SK-N-SH (cell line): Measurements from ENCODE around the gene ZSCAN21. TPM values are rescaled to one million over a fixed set of nuclear protein-coding genes. Genes with fewer than 3 reads are reported as not detected.

Experiments used
- CTCF ChIA-PET: fragments of 300-600, 350-600 bp; formaldehyde crosslinking; extraction: SDS; loops from one replicate; lab custom pipeline; 2021; lab: Yijun Ruan, JAX
- POLR2A ChIA-PET: fragments of 350-600 bp; sonication (Branson Sonifier 250); formaldehyde crosslinking; extraction: SDS; loops from one replicate; lab custom pipeline; 2020; ENCODE audit warnings: antibody characterized with exemption, inconsistent platforms; lab: Yijun Ruan, JAX
- DNase-seq: peaks from one replicate; pipeline ENCODE4 v3.0.0; 2012
- H2AFZ ChIP-seq: fragments of 200-600 bp; sonication (generic); 2 replicates; pipeline ENCODE4 v1.8.1; 2016; ENCODE audit warnings: antibody characterized with exemption, mild to moderate bottlenecking, low read depth
- H3F3A ChIP-seq: fragments of 200-600 bp; sonication (generic); replicated peaks from 2 replicates; pipeline ENCODE3; 2016; ENCODE audit warnings: antibody characterized with exemption, mild to moderate bottlenecking; ENCODE audit not compliant: insufficient read depth
- H3K27ac ChIP-seq, 2 experiments: fragments of 200-500 bp in 1 of 2; fragments of 200-600 bp in 1 of 2; sonication (Bioruptor generic) in 1 of 2; sonication (generic), shearing (Covaris generic) in 1 of 2; 2 replicates each; pipeline versions ENCODE4 v1.5.1 to v1.6.1; 2014 to 2016; ENCODE audit warnings: low read depth in 2 of 2, inconsistent platforms in 1 of 2, low read length in 1 of 2, mild to moderate bottlenecking in 1 of 2, mixed read lengths in 1 of 2
- H3K27me3 ChIP-seq: fragments of 200-600 bp; sonication (generic), shearing (Covaris generic); 2 replicates; pipeline ENCODE4 v1.6.1; 2016; ENCODE audit warnings: mixed run types; ENCODE audit not compliant: insufficient read depth
- H3K36me3 ChIP-seq, 2 experiments: fragments of 200-500 bp in 1 of 2; fragments of 200-600 bp in 1 of 2; sonication (Bioruptor generic) in 1 of 2; sonication (generic) in 1 of 2; replicated peaks in 1 of 2; 2 replicates each; pipeline versions ENCODE3 to v1.5.1; 2014 to 2016; ENCODE audit warnings: low read length in 1 of 2, mild to moderate bottlenecking in 1 of 2; ENCODE audit not compliant: insufficient read depth in 2 of 2, control insufficient read depth in 1 of 2
- H3K4me1 ChIP-seq, 2 experiments: fragments of 200-500 bp in 1 of 2; fragments of 200-600 bp in 1 of 2; sonication (Bioruptor generic) in 1 of 2; sonication (generic), shearing (Covaris generic) in 1 of 2; 2 replicates each; pipeline versions ENCODE4 v1.5.1 to v1.6.1; 2014 to 2016; ENCODE audit warnings: low read depth in 1 of 2, low read length in 1 of 2, mixed run types in 1 of 2; ENCODE audit not compliant: insufficient read depth in 2 of 2, control insufficient read depth in 1 of 2
- H3K4me2 ChIP-seq: fragments of 200-600 bp; sonication (generic), shearing (Covaris generic); 2 replicates; pipeline ENCODE4 v1.6.1; 2017; ENCODE audit warnings: mixed run types
- H3K4me3 ChIP-seq, 2 experiments: fragments of 200-500 bp in 1 of 2; fragments of 200-600 bp in 1 of 2; sonication (Bioruptor generic) in 1 of 2; sonication (generic), shearing (Covaris generic) in 1 of 2; 2 replicates each; pipeline versions ENCODE4 v1.5.1 to v1.8.1; 2014 to 2016; ENCODE audit warnings: low read depth in 2 of 2, inconsistent platforms in 1 of 2, low read length in 1 of 2, mild to moderate bottlenecking in 1 of 2, mixed read lengths in 1 of 2, moderate library complexity in 1 of 2
- H3K79me2 ChIP-seq: fragments of 200-600 bp; sonication (generic); 2 replicates; pipeline ENCODE4 v1.8.1; 2017; ENCODE audit warnings: mild to moderate bottlenecking; ENCODE audit not compliant: insufficient read depth
- H3K9ac ChIP-seq: fragments of 200-600 bp; sonication (generic); 2 replicates; pipeline ENCODE4 v1.6.1; 2017; ENCODE audit warnings: mixed run types
- H3K9me2 ChIP-seq: fragments of 200-600 bp; sonication (generic); 2 replicates; pipeline ENCODE4 v1.6.1; 2017; ENCODE audit warnings: mixed run types
- H3K9me3 ChIP-seq: fragments of 200-600 bp; sonication (generic); 2 replicates; pipeline ENCODE4 v1.6.1; 2017; ENCODE audit warnings: mixed run types, mild to moderate bottlenecking, moderate library complexity
- H4K20me1 ChIP-seq: fragments of 200-600 bp; sonication (generic); 2 replicates; pipeline ENCODE4 v1.6.1; 2017; ENCODE audit warnings: mild to moderate bottlenecking, mixed run types; ENCODE audit not compliant: insufficient read depth
- CHD2 ChIP-seq: fragments of 150-350 bp; IDR thresholded peaks from 2 replicates; pipeline ENCODE4 v1.6.1; 2018; ENCODE audit warnings: low read length; ENCODE audit not compliant: partially characterized antibody
- ELF1 ChIP-seq: IDR thresholded peaks from 2 replicates; pipeline ENCODE4 v1.4.0; 2012
- EP300 ChIP-seq, 2 experiments: IDR thresholded peaks; 2 replicates each; pipeline versions ENCODE4 v1.4.0 to v1.6.1; 2012; ENCODE audit warnings: borderline replicate concordance in 1 of 2, low read depth in 1 of 2, low read length in 1 of 2
- EZH2phosphoT487 ChIP-seq: fragments of 200-600 bp; sonication (generic); IDR thresholded peaks from 2 replicates; pipeline ENCODE4 v1.6.1; 2017; ENCODE audit warnings: low read depth, mixed run types, mild to moderate bottlenecking, antibody characterized with exemption, moderate library complexity, borderline replicate concordance
- FOXJ3 ChIP-seq: sonication (generic); formaldehyde crosslinking; IDR thresholded peaks from 2 replicates; pipeline ENCODE4 v1.5.1; 2020; ENCODE audit warnings: mild to moderate bottlenecking, missing genetic modification reagents
- GABPA ChIP-seq: IDR thresholded peaks from 2 replicates; pipeline ENCODE4 v1.4.0; 2012; ENCODE audit warnings: low read depth, mild to moderate bottlenecking
- IRF3 ChIP-seq: fragments of 150-350 bp; IDR thresholded peaks from 2 replicates; pipeline ENCODE4 v1.6.1; 2016; ENCODE audit warnings: mild to moderate bottlenecking, low read depth, low read length
- JUND ChIP-seq: IDR thresholded peaks from 2 replicates; pipeline ENCODE4 v1.4.0; 2012
- POLR2AphosphoS5 ChIP-seq: IDR thresholded peaks from 2 replicates; pipeline ENCODE4 v1.6.1; 2012; ENCODE audit warnings: low read depth, low read length
- RCOR1 ChIP-seq: fragments of 150-350 bp; IDR thresholded peaks from 2 replicates; pipeline ENCODE4 v1.6.1; 2017; ENCODE audit warnings: antibody characterized with exemption, low read length
- RFX5 ChIP-seq: IDR thresholded peaks from 2 replicates; pipeline ENCODE4 v1.6.1; 2012; ENCODE audit warnings: mild to moderate bottlenecking, improper control_type of control experiment, low read length
- SIN3A ChIP-seq: IDR thresholded peaks from 2 replicates; pipeline ENCODE4 v1.6.1; 2012; ENCODE audit warnings: low read depth, mild to moderate bottlenecking, low read length, moderate library complexity, borderline replicate concordance
- TAF1 ChIP-seq: IDR thresholded peaks from 2 replicates; pipeline ENCODE4 v1.6.1; 2012; ENCODE audit warnings: low read depth, mild to moderate bottlenecking, low read length, moderate library complexity, borderline replicate concordance
- TEAD4 ChIP-seq: IDR thresholded peaks from 2 replicates; pipeline ENCODE4 v1.4.0; 2012; ENCODE audit warnings: mild to moderate bottlenecking, borderline replicate concordance; ENCODE audit not compliant: insufficient read depth
- USF2 ChIP-seq: fragments of 150-350 bp; IDR thresholded peaks from 2 replicates; pipeline ENCODE4 v1.6.1; 2017; ENCODE audit warnings: antibody characterized with exemption, low read length, low read depth, borderline replicate concordance
- ZBTB33 ChIP-seq: IDR thresholded peaks from 2 replicates; pipeline ENCODE4 v1.4.0; 2012; ENCODE audit warnings: low read depth, borderline replicate concordance
- WGBS: methylation state at CpG from one replicate; pipeline ENCODE4 v1.1.6; 2017; ENCODE audit warnings: low lambda C conversion rate; 5-methylcytosine and 5-hydroxymethylcytosine counted together
- polyA plus RNA-seq, 3 experiments: library from polyadenylated mRNA; depleted of rRNA; stranded (reverse); fragments of >200 nt; gene quantifications; 2 replicates each; pipeline ENCODE4 v1.2.3, GENCODE V29; 2012
- TF ChIP-seq, protein P1 (sequence below): IDR thresholded peaks from 2 replicates; pipeline ENCODE4; 2012
- TF ChIP-seq, protein P2 (sequence below): fragments of 200-600 bp; sonication (generic); IDR thresholded peaks from 2 replicates; pipeline ENCODE4 v1.6.1; 2017; ENCODE audit warnings: antibody characterized with exemption, mild to moderate bottlenecking, moderate library complexity
- TF ChIP-seq, protein P3 (sequence below): IDR thresholded peaks from 2 replicates; pipeline ENCODE4 v1.6.1; 2012; ENCODE audit warnings: mild to moderate bottlenecking, low read depth, low read length, moderate library complexity

Gene ZSCAN21
- polyA plus RNA-seq, 1 of the 3 experiments (the other 2 are of a cell fraction) = 17.5 TPM

DNA sequence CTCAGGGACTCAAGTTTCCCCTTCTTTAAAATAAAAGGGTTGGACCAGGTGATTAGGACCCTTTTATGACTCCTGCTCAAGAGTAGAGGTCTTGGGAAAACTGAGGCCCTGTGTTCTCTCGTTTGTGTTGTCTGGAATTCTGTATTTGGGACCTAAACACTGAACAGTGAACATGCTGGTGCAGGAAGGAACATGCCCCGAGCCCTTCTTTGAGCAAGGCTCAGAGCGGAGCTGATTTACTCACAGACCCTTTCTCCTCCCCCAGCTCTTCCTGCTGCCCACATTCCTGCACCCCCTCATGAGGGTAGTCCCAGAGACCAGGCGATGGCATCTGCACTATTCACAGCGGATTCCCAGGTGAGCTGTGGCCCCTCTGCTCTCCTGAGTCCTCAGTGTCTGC is 20.0 kb upstream of the ZSCAN21 start (continued):
- TF ChIP-seq, protein P1, sequence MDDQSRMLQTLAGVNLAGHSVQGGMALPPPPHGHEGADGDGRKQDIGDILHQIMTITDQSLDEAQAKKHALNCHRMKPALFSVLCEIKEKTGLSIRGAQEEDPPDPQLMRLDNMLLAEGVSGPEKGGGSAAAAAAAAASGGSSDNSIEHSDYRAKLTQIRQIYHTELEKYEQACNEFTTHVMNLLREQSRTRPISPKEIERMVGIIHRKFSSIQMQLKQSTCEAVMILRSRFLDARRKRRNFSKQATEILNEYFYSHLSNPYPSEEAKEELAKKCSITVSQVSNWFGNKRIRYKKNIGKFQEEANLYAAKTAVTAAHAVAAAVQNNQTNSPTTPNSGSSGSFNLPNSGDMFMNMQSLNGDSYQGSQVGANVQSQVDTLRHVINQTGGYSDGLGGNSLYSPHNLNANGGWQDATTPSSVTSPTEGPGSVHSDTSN = no peak
- TF ChIP-seq SIN3A = no peak
- TF ChIP-seq TEAD4 = no peak
- no peak for TF ChIP-seq ELF1

- Histone ChIP-seq H3K27ac (peak overlapping the region in 1 of 2 experiments; percentile 76; a peak in 2 of 4 replicates), H4K20me1 (no peaks in the 10 kb centered on the region), H2AFZ (no peak overlapping the region), H3K9me2 (no peaks in the 10 kb centered on the region), H3K27me3 (no peaks in the 10 kb centered on the region), H3K4me1 (no peaks in the 10 kb centered on the region), H3K79me2 (peaks cover 6% of the 10 kb centered on the region; the same call in 1 of the 2 replicates), H3K9me3 (no peaks in the 10 kb centered on the region), H3K36me3 (peaks cover 54 to 71% of the 10 kb centered on the region in 2 experiments), H3K4me3 (no peak overlapping the region), H3K4me2 (no peak overlapping the region), H3K9ac (no peak overlapping the region), H3F3A (peaks cover 21% of the 10 kb centered on the region)
- ChIA-PET CTCF (interaction anchor here (1.0 kb wide), 1 partner anchor 20 kb away, joined by 3 read pairs; no protein-coding TSS in a partner anchor), POLR2A (no interaction called here)
- no peak for DNase-seq
- WGBS = 92% methylated on average over 6 of the region's 6 CpGs
- TF ChIP-seq IRF3 (no peak), GABPA (no peak), RFX5 (no peak), CHD2 (no peak), EP300 (IDR thresholded peaks at IDR 0.05; ENCODE audit: borderline replicate concordance in 1 of 2, low read depth in 1 of 2, low read length in 1 of 2) (no peak), RCOR1 (no peak), EZH2phosphoT487 (no peak), FOXJ3 (no peak), ZBTB33 (no peak), TAF1 (no peak), JUND (no peak), POLR2AphosphoS5 (no peak), USF2 (no peak)
- TF ChIP-seq, protein P2, sequence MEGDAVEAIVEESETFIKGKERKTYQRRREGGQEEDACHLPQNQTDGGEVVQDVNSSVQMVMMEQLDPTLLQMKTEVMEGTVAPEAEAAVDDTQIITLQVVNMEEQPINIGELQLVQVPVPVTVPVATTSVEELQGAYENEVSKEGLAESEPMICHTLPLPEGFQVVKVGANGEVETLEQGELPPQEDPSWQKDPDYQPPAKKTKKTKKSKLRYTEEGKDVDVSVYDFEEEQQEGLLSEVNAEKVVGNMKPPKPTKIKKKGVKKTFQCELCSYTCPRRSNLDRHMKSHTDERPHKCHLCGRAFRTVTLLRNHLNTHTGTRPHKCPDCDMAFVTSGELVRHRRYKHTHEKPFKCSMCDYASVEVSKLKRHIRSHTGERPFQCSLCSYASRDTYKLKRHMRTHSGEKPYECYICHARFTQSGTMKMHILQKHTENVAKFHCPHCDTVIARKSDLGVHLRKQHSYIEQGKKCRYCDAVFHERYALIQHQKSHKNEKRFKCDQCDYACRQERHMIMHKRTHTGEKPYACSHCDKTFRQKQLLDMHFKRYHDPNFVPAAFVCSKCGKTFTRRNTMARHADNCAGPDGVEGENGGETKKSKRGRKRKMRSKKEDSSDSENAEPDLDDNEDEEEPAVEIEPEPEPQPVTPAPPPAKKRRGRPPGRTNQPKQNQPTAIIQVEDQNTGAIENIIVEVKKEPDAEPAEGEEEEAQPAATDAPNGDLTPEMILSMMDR = no peak
- TF ChIP-seq, protein P3, sequence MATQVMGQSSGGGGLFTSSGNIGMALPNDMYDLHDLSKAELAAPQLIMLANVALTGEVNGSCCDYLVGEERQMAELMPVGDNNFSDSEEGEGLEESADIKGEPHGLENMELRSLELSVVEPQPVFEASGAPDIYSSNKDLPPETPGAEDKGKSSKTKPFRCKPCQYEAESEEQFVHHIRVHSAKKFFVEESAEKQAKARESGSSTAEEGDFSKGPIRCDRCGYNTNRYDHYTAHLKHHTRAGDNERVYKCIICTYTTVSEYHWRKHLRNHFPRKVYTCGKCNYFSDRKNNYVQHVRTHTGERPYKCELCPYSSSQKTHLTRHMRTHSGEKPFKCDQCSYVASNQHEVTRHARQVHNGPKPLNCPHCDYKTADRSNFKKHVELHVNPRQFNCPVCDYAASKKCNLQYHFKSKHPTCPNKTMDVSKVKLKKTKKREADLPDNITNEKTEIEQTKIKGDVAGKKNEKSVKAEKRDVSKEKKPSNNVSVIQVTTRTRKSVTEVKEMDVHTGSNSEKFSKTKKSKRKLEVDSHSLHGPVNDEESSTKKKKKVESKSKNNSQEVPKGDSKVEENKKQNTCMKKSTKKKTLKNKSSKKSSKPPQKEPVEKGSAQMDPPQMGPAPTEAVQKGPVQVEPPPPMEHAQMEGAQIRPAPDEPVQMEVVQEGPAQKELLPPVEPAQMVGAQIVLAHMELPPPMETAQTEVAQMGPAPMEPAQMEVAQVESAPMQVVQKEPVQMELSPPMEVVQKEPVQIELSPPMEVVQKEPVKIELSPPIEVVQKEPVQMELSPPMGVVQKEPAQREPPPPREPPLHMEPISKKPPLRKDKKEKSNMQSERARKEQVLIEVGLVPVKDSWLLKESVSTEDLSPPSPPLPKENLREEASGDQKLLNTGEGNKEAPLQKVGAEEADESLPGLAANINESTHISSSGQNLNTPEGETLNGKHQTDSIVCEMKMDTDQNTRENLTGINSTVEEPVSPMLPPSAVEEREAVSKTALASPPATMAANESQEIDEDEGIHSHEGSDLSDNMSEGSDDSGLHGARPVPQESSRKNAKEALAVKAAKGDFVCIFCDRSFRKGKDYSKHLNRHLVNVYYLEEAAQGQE = no peak
- TF ChIP-seq, protein P1 = no peak
Observed at GRCh38 chr7:100033526-100033925, 16.0 kb upstream of the ZSCAN21 start.
